H1 (cell line): Measurements from ENCODE around the gene RANBP2.

ENCODE experiments used
- ATF3 ChIP-seq: IDR thresholded peaks from 2 replicates; pipeline ENCODE4 v1.6.1; 2011; ENCODE audit warnings: low read depth, mild to moderate bottlenecking, low read length; ENCODE audit not compliant: insufficient read depth
- CTCF ChIP-seq, 3 experiments: IDR thresholded peaks; 1 replicate in 2 of 3; 2 replicates in 1 of 3; pipeline versions ENCODE4 v1.5.1 to v1.6.1; 2011; ENCODE audit warnings: low read length in 3 of 3, mild to moderate bottlenecking in 3 of 3, inconsistent platforms in 2 of 3, low read depth in 1 of 3, moderate library complexity in 1 of 3; ENCODE audit not compliant: insufficient read depth in 1 of 3; ENCODE audit errors: control extremely low read depth in 1 of 3
- EP300 ChIP-seq, 2 experiments: IDR thresholded peaks; 1 replicate in 1 of 2; 2 replicates in 1 of 2; pipeline ENCODE4 v1.6.1; 2011 to 2012; ENCODE audit warnings: low read depth in 2 of 2, low read length in 2 of 2, mild to moderate bottlenecking in 2 of 2, borderline replicate concordance in 1 of 2, inconsistent platforms in 1 of 2, moderate library complexity in 1 of 2
- EZH2 ChIP-seq: fragments of 200-600 bp; sonication (generic); IDR thresholded peaks from 2 replicates; pipeline ENCODE4 v1.7.1; 2012; ENCODE audit warnings: low read depth, mild to moderate bottlenecking, moderate library complexity, low read length, inconsistent platforms; ENCODE audit not compliant: severe bottlenecking
- FOSL1 ChIP-seq: IDR thresholded peaks from 2 replicates; pipeline ENCODE4 v1.6.1; 2011; ENCODE audit warnings: mild to moderate bottlenecking, low read depth, low read length, moderate library complexity; ENCODE audit not compliant: insufficient read depth
- JUND ChIP-seq: IDR thresholded peaks from 2 replicates; pipeline ENCODE4 v1.6.1; 2011; ENCODE audit warnings: mild to moderate bottlenecking, improper control_type of control experiment, low read length
- KDM1A ChIP-seq: fragments of 200-600, 300-600 bp; sonication (generic); IDR thresholded peaks from 2 replicates; pipeline ENCODE4 v1.7.1; 2016; ENCODE audit warnings: mild to moderate bottlenecking, low read length, borderline replicate concordance
- MAX ChIP-seq: IDR thresholded peaks from 2 replicates; pipeline ENCODE4 v1.6.1; 2012; ENCODE audit warnings: inconsistent platforms
- POLR2AphosphoS5 ChIP-seq: IDR thresholded peaks from 2 replicates; pipeline ENCODE4 v1.6.1; 2011; ENCODE audit warnings: low read depth, low read length
- SUZ12 ChIP-seq: fragments of 200-600 bp; sonication (generic); IDR thresholded peaks from 2 replicates; pipeline ENCODE4 v1.6.1; 2012; ENCODE audit warnings: mild to moderate bottlenecking, inconsistent platforms, low read length, moderate library complexity, mixed read lengths
- TAF1 ChIP-seq: IDR thresholded peaks from 2 replicates; pipeline ENCODE4 v1.6.1; 2011; ENCODE audit warnings: mild to moderate bottlenecking, low read depth, low read length
- TEAD4 ChIP-seq: IDR thresholded peaks from 2 replicates; pipeline ENCODE4 v1.6.1; 2012; ENCODE audit warnings: low read depth, low read length, inconsistent platforms, mixed read lengths
- ZNF274 ChIP-seq: IDR thresholded peaks from 2 replicates; pipeline ENCODE4 v1.7.0; 2012; ENCODE audit warnings: low read length, borderline replicate concordance; ENCODE audit errors: extremely low read depth

GRCh38 chr2:108701208-108701607, 18.1 kb upstream of the RANBP2 start:
- TF ChIP-seq EP300 (IDR thresholded peaks at IDR 0.05; ENCODE audit: borderline replicate concordance in 1 of 2, low read depth in 2 of 2, low read length in 2 of 2) (no peak), FOSL1 (no peak), CTCF (IDR thresholded peaks at IDR 0.05; ENCODE audit: control extremely low read depth in 1 of 3, insufficient read depth in 1 of 3, low read depth in 1 of 3, low read length in 3 of 3) (no peak), KDM1A (no peak), POLR2AphosphoS5 (no peak), ZNF274 (no peak), EZH2 (no peak), TEAD4 (no peak), ATF3 (no peak), MAX (no peak), TAF1 (no peak), SUZ12 (no peak), JUND (no peak)
